K562 (cell line): ENCODE data around the gene TAOK2. TPM values are rescaled to one million over a fixed set of nuclear protein-coding genes. Genes with fewer than 3 reads are reported as not detected.

Source experiments
- ATAC-seq: fragments of 200-7000 bp; cut with Tn5 transposase; 3 replicates; pipeline ENCODE4 v1.9.1; 2020; ENCODE audit warnings: moderate library complexity
- BruUV-seq: library from RNA; stranded (reverse); fragments of 400-500 nt; replicated peaks from 2 replicates; lab custom pipeline; 2021; lab: Mats Ljungman, UMichigan
- CTCF ChIA-PET: fragments of 300-600 bp; formaldehyde crosslinking; extraction: SDS; loops from one replicate; lab custom pipeline; 2021; ENCODE audit warnings: low intra/inter-chr PET ratio; lab: Yijun Ruan, JAX
- POLR2A ChIA-PET: fragments of 300-600, 350-650 bp; sonication (Branson Sonifier 250); formaldehyde crosslinking; extraction: SDS; loops from one replicate; lab custom pipeline; 2021; ENCODE audit warnings: antibody characterized with exemption, inconsistent platforms; lab: Yijun Ruan, JAX
- DNase-seq, 4 experiments: peaks; one replicate each; pipeline versions ENCODE4 v3.0.0 to v3.0.0-alpha.2; 2011 to 2018; ENCODE audit warnings: low spot score in 3 of 4, mixed read lengths in 3 of 4; ENCODE audit errors: extremely low read depth in 1 of 4
- FAIRE-seq: peaks from 2 replicates; lab custom pipeline; 2011; peaks lifted over from hg19 to GRCh38; lab: Jason Lieb, UNC
- H2AFZ ChIP-seq: 2 replicates; pipeline ENCODE4 v1.6.0; 2011; ENCODE audit warnings: low read depth, low read length, control low read depth, inconsistent platforms
- H3K27ac ChIP-seq: fragments of 200-600 bp; 3 replicates; pipeline ENCODE4 v1.8.0; 2011; ENCODE audit warnings: low read depth, mild to moderate bottlenecking, control low read depth, inconsistent platforms, low read length, moderate library complexity, mixed read lengths; ENCODE audit errors: extremely low read depth
- H3K27me3 ChIP-seq, 2 experiments: fragments of 300-600 bp in 1 of 2; 2 replicates in 1 of 2; 3 replicates in 1 of 2; pipeline versions ENCODE4 v1.6.0 to v1.8.0; 2011; ENCODE audit warnings: inconsistent platforms in 2 of 2, low read length in 2 of 2, mild to moderate bottlenecking in 1 of 2, mixed read lengths in 1 of 2, moderate library complexity in 1 of 2; ENCODE audit not compliant: control insufficient read depth in 2 of 2, insufficient read depth in 2 of 2
- H3K36me3 ChIP-seq: fragments of 300-600 bp; 3 replicates; pipeline ENCODE4 v1.8.0; 2011; ENCODE audit warnings: mild to moderate bottlenecking, low read length, inconsistent platforms; ENCODE audit not compliant: control insufficient read depth, insufficient read depth
- H3K4me1 ChIP-seq, 2 experiments: fragments of 200-600 bp in 1 of 2; replicated peaks in 1 of 2; 2 replicates in 1 of 2; 3 replicates in 1 of 2; pipeline versions ENCODE4 v1.5.1 to v1.8.0; 2011; ENCODE audit warnings: inconsistent platforms in 2 of 2, low read length in 2 of 2, mild to moderate bottlenecking in 1 of 2, mixed read lengths in 1 of 2, moderate library complexity in 1 of 2; ENCODE audit not compliant: control insufficient read depth in 2 of 2, insufficient read depth in 2 of 2
- H3K4me2 ChIP-seq: 2 replicates; pipeline ENCODE4 v1.6.1; 2011; ENCODE audit warnings: low read length, control low read depth, inconsistent platforms, mixed read lengths; ENCODE audit not compliant: insufficient read depth
- H3K4me3 ChIP-seq: fragments of 200-600 bp; sonication (generic), shearing (Covaris generic); 2 replicates; pipeline ENCODE4 v1.5.1; 2016; ENCODE audit warnings: control low read depth, inconsistent platforms
- H3K79me2 ChIP-seq: fragments of 200-600 bp; 3 replicates; pipeline ENCODE4 v1.8.0; 2011; ENCODE audit warnings: low read length, inconsistent platforms; ENCODE audit not compliant: control insufficient read depth, insufficient read depth
- H3K9ac ChIP-seq, 2 experiments: 2 replicates each; pipeline versions ENCODE4 v1.6.0 to v1.6.1; 2011; ENCODE audit warnings: low read depth in 2 of 2, low read length in 2 of 2, control low read depth in 1 of 2, inconsistent platforms in 1 of 2, mild to moderate bottlenecking in 1 of 2, mixed read lengths in 1 of 2; ENCODE audit not compliant: insufficient read depth in 1 of 2
- H3K9me1 ChIP-seq: one replicate; pipeline ENCODE4 v1.6.0; 2011; ENCODE audit warnings: inconsistent platforms, mild to moderate bottlenecking, low read length, moderate library complexity; ENCODE audit not compliant: control insufficient read depth, insufficient read depth
- H3K9me3 ChIP-seq: replicated peaks from 2 replicates; pipeline ENCODE4 v1.5.1; 2011; ENCODE audit warnings: low read depth, low read length, inconsistent platforms; ENCODE audit not compliant: control insufficient read depth, insufficient read depth
- H4K20me1 ChIP-seq: replicated peaks from 2 replicates; pipeline ENCODE4 v1.6.1; 2011; ENCODE audit warnings: low read length, inconsistent platforms, mixed read lengths; ENCODE audit not compliant: control insufficient read depth, insufficient read depth
- CREBBP ChIP-seq: IDR thresholded peaks from one replicate; pipeline ENCODE4 v1.6.1; 2012; ENCODE audit warnings: low read depth, mild to moderate bottlenecking, control low read depth, inconsistent platforms, low read length
- EGR1 ChIP-seq: fragments of 450-650 bp; conservative IDR thresholded peaks from 2 replicates; pipeline ENCODE4 v1.6.1; 2017; ENCODE audit warnings: mild to moderate bottlenecking
- ETV1 ChIP-seq: fragments of 450-650 bp; conservative IDR thresholded peaks from 2 replicates; pipeline ENCODE4 v1.6.1; 2016; ENCODE audit warnings: missing genetic modification characterization, control low read depth, low read depth, missing compliant biosample characterization
- NEUROD1 ChIP-seq: fragments of 150-350 bp; IDR thresholded peaks from 2 replicates; pipeline ENCODE4 v1.6.1; 2014; ENCODE audit warnings: borderline replicate concordance, low read length, low read depth; ENCODE audit not compliant: partially characterized antibody
- SMARCC2 ChIP-seq: fragments of 450-650 bp; IDR thresholded peaks from 2 replicates; pipeline ENCODE4 v1.6.1; 2017; ENCODE audit warnings: antibody characterized with exemption, moderate library complexity, mild to moderate bottlenecking, low read depth
- TAL1 ChIP-seq: fragments of 450-650 bp; IDR thresholded peaks from 2 replicates; pipeline ENCODE4 v1.6.1; 2016; ENCODE audit warnings: mild to moderate bottlenecking
- TCF3 ChIP-seq: sonication (generic); formaldehyde crosslinking; IDR thresholded peaks from 2 replicates; pipeline ENCODE4 v1.4.0; 2020; ENCODE audit warnings: mild to moderate bottlenecking, missing genetic modification reagents
- WGBS: fragments of 100-300 bp; shearing (Covaris generic); methylation state at CpG from one replicate; pipeline ENCODE4 v1.1.6; 2016; ENCODE audit warnings: low coverage, mixed read lengths; ENCODE audit not compliant: insufficient coverage; ENCODE audit errors: missing lambda C conversion rate; 5-methylcytosine and 5-hydroxymethylcytosine counted together
- in situ Hi-C: fragments of 300-500 bp; cut with MboI; formaldehyde crosslinking; loops from 4 replicates; pipeline ENCODE4 v1.15.0; 2018; ENCODE audit warnings: inconsistent platforms, mixed read lengths
- intact Hi-C: fragments of 100-400 bp; cut with micrococcal nuclease; formaldehyde crosslinking; loops from 2 replicates; pipeline ENCODE4 v1.14.2; 2022
- polyA plus RNA-seq, 8 experiments: library from polyadenylated mRNA; depleted of rRNA in 4 of 8; stranded (reverse) in 5 of 8; unstranded in 3 of 8; fragments of >200 nt; fragmentation: Nextera tagmentation in 2 of 8; fragmentation: Illumina TruSeq in 1 of 8; extraction: Ambion mirVana in 2 of 8; extraction: Trizol in 1 of 8; gene quantifications; 2 replicates each; pipeline versions ENCODE4 v1.2.1 to v1.2.3, GENCODE V29; 2011 to 2014; ENCODE audit warnings: inconsistent platforms in 1 of 8, missing spikeins in 1 of 8
- total RNA-seq, 7 experiments: library from RNA; depleted of rRNA in 6 of 7; stranded (reverse); fragments of >200 nt in 6 of 7; fragmentation: Illumina TruSeq in 2 of 7; extraction: Trizol in 2 of 7; gene quantifications; 2 replicates each; pipeline versions ENCODE4 v1.2.1 to v1.2.3, GENCODE V29; 2011 to 2021; ENCODE audit warnings: low replicate concordance in 1 of 7

TAOK2 gene
- total and polyA plus RNA-seq, 9 of the 15 experiments (the other 6 are each of a cell fraction or from before 2014, with no cell fraction given), result 0.10 to 41.8 (median 13.7) TPM

DNA sequence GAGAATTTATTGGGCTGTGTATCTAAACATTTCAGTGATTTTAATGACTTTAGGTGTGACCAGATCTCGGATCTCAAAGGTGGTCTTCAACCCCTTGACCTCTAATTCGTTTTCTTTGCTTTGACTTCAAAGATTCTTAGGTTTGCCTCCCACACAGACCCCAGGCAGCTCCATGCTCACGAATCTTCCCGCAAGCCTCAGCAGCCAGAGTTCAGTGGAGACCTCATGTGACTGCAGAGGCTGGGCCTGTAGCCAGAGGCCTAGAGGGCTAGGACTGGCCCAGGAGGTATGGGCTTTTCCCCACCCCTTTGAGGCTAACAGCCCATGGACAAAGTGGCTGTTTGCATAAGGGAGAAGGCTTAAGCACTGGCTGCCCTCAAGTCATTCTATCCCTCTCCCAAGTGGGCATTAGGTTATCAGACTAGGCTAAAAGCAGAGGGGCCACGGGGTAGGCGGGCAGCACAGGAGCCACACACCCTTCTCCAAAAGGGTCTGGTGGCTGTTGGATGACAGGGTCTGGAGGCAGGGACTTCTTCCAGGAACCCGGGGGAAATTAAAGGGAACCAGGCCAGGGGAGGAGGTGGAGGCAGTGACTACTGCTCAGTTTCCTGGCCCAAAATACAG is 18.8 kb downstream of the TAOK2 start:
- DNase-seq (peak in 1 of 4 experiments; percentile 33), FAIRE-seq (peak; percentile 48), ATAC-seq (no peak)
- no peak for TF ChIP-seq NEUROD1
- no peak for TF ChIP-seq CREBBP
- TF ChIP-seq TCF3 (CRISPR knock-in tag), result no peak
- TF ChIP-seq TAL1, result no peak
- TF ChIP-seq ETV1 (tag), result no peak
- no peak for TF ChIP-seq EGR1
- no peak for TF ChIP-seq SMARCC2
- WGBS, result 55% methylated on average over 7 of the region's 7 CpGs
- Histone ChIP-seq H3K36me3 (peaks cover 67% of the 10 kb centered on the region; the same call in 2 of the 3 replicates), H3K4me3 (no peak overlapping the region), H3K4me2 (no peak overlapping the region), H3K27ac (no peak overlapping the region), H3K27me3 (no peaks in the 10 kb centered on the region), H3K9ac (peak overlapping the region in 1 of 2 experiments; percentile 83; a peak in 2 of 4 replicates), H3K4me1 (peaks cover 16 to 55% of the 10 kb centered on the region in 2 experiments; a peak in 4 of 5 replicates), H3K79me2 (peaks cover 15% of the 10 kb centered on the region), H4K20me1 (no peaks in the 10 kb centered on the region), H3K9me1 (no peaks in the 10 kb centered on the region), H2AFZ (no peak overlapping the region), H3K9me3 (no peaks in the 10 kb centered on the region)
- ChIA-PET CTCF (no interaction called here), POLR2A (interaction anchor here (0.6 to 4.2 kb wide), 6 partner anchors 12 to 66 kb away, joined by 3 to 20 read pairs (median 6); no protein-coding TSS in a partner anchor)
- no TSS peak for BruUV-seq
- in situ Hi-C loops (no loop called here), intact Hi-C loops (no loop called here)
